Esophagus squamous epithelium (tissue), 4 donors: ENCODE measurements around the gene SEC24D.

Source experiments
- POLR2A ChIP-seq, 4 donors: fragments of 450-650 bp; IDR thresholded peaks; one replicate each; pipeline ENCODE4 v1.6.1; 2017; ENCODE audit warnings: antibody characterized with exemption in 4 of 4, mild to moderate bottlenecking in 4 of 4, moderate library complexity in 3 of 4
- TF ChIP-seq, protein P1 (sequence below), 6 experiments: fragments of 450-650 bp in 4 of 6; fragments of 200-600 bp in 2 of 6; sonication (generic) in 2 of 6; IDR thresholded peaks; one replicate each; pipeline ENCODE4 v1.5.1; 2016 to 2019; ENCODE audit warnings: antibody characterized with exemption in 6 of 6, mild to moderate bottlenecking in 4 of 6, moderate library complexity in 4 of 6

DNA sequence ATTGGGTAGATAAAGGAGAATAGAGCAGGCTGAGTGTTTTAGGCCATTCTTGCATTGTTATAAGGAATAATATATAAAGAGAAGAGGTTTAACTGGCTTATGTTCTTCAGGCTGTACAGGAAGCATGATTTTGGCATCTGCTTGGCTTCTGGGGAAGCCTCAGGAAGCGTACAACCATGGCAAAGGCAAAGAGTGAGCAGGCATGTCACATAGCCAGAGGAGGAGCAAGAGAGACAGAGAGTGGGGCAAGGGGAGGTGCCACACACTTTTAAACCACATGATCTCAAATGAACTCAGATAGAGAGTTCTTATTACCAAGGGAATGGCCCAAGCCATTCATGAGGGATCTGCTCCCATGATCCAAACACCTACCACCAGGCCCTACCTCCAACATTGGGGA is 155.1 kb downstream of the SEC24D start:
- TF ChIP-seq, protein P1, sequence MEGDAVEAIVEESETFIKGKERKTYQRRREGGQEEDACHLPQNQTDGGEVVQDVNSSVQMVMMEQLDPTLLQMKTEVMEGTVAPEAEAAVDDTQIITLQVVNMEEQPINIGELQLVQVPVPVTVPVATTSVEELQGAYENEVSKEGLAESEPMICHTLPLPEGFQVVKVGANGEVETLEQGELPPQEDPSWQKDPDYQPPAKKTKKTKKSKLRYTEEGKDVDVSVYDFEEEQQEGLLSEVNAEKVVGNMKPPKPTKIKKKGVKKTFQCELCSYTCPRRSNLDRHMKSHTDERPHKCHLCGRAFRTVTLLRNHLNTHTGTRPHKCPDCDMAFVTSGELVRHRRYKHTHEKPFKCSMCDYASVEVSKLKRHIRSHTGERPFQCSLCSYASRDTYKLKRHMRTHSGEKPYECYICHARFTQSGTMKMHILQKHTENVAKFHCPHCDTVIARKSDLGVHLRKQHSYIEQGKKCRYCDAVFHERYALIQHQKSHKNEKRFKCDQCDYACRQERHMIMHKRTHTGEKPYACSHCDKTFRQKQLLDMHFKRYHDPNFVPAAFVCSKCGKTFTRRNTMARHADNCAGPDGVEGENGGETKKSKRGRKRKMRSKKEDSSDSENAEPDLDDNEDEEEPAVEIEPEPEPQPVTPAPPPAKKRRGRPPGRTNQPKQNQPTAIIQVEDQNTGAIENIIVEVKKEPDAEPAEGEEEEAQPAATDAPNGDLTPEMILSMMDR (IDR thresholded peaks at IDR 0.05), result no peak
- no peak for TF ChIP-seq POLR2A (IDR thresholded peaks at IDR 0.05)
